ENCODE results near the gene MAST4.

Gene MAST4

DNA sequence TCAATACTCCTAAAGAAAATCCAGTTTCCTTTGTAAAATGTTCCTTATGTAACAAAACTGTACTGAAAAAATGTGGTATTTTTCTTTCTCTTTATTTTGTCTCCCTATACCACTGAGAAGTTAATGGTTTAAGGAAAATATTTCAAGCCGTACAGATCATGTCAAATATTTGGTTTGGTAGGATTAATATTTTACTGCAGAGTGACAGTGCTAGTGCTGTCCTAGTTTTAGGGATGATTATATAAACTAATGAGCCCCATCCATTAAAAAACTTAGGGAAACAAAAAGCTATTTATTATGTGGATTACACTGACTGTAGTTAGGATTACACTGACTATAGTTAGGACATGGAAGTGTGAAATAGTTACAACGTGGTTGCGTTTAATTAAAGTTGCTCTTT lies 391.3 kb downstream of the MAST4 start:
- Histone ChIP-seq H3K4me1 (ENCODE audit: low read length) (no peaks in the 10 kb centered on the region), H3K79me2 (ENCODE audit: low read length) (no peaks in the 10 kb centered on the region), H3F3A (ENCODE audit: insufficient read depth, low read length) (no peaks in the 10 kb centered on the region), H3K36me3 (replicated peaks; ENCODE audit: insufficient read depth, low read length) (no peaks in the 10 kb centered on the region), H3K27ac (ENCODE audit: low read length) (no peak overlapping the region), H3K9me3 (replicated peaks; ENCODE audit: insufficient read depth, low read length) (no peaks in the 10 kb centered on the region), H3K4me3 (ENCODE audit: low read length) (no peak overlapping the region), H4K20me1 (ENCODE audit: insufficient read depth, low read length) (no peaks in the 10 kb centered on the region), H2AFZ (ENCODE audit: low read length) (no peak overlapping the region), H3K9me2 (replicated peaks; ENCODE audit: insufficient read depth, low read length) (no peaks in the 10 kb centered on the region), H3K27me3 (replicated peaks; ENCODE audit: insufficient read depth, low read length) (no peaks in the 10 kb centered on the region), H3K4me2 (ENCODE audit: low read depth, low read length) (no peak overlapping the region), H3K9ac (ENCODE audit: low read length) (no peak overlapping the region)
- TF ChIP-seq EZH2phosphoT487 (IDR thresholded peaks at IDR 0.05; ENCODE audit: low read length) = no peak
- TF ChIP-seq, protein P1, sequence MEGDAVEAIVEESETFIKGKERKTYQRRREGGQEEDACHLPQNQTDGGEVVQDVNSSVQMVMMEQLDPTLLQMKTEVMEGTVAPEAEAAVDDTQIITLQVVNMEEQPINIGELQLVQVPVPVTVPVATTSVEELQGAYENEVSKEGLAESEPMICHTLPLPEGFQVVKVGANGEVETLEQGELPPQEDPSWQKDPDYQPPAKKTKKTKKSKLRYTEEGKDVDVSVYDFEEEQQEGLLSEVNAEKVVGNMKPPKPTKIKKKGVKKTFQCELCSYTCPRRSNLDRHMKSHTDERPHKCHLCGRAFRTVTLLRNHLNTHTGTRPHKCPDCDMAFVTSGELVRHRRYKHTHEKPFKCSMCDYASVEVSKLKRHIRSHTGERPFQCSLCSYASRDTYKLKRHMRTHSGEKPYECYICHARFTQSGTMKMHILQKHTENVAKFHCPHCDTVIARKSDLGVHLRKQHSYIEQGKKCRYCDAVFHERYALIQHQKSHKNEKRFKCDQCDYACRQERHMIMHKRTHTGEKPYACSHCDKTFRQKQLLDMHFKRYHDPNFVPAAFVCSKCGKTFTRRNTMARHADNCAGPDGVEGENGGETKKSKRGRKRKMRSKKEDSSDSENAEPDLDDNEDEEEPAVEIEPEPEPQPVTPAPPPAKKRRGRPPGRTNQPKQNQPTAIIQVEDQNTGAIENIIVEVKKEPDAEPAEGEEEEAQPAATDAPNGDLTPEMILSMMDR (IDR thresholded peaks at IDR 0.05; ENCODE audit: low read length) = no peak
- no peak for TF ChIP-seq EZH2 (optimal IDR thresholded peaks at IDR 0.05; ENCODE audit: low read depth, low read length)
- no peak for DNase-seq

DNA sequence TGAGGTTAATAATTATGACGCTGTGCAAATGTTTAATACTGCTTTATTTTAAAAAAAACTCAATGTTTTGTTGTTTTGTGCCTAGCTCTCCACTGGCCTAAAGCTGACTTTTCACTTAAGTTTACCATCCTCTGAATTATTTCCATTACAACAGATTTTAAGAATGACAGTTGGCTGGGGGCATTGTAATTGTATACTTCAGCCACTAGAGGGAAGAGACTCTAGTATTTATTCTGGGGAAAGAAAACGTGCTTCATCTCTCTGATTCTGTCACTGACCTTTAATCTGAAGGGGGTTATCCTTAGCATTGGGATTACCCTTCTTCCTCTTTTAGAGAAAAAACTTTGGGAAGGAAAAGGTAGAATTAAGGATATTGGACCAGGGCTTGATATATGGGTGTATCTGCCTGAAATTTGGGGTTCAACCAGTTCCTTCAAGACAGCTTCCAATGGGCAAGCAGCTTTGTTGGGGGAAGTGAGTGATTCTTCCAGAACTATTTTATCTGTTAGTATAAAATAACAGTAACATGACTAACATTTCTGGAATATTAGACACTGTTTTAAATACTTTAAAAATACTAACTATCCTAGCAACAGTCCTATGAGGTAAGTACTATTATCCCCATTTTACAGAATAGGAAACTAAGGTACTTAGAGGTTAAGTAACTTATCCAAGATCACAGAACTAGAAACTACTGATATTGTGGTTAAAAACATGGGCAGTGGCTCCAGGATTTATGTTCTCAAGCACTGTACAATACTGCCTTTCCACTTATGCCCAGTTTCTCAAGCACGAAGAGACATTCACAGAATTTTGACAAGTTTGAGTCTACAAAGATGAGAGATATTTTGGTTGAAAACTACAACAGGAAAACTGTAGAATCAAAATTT lies 392.0 kb downstream of the MAST4 start:
- Histone ChIP-seq H3K36me3 (replicated peaks; ENCODE audit: insufficient read depth, low read length) (no peaks in the 10 kb centered on the region), H3K9me3 (replicated peaks; ENCODE audit: insufficient read depth, low read length) (no peaks in the 10 kb centered on the region), H3K4me3 (ENCODE audit: low read length) (no peak overlapping the region), H3K79me2 (ENCODE audit: low read length) (no peaks in the 10 kb centered on the region), H3K27me3 (replicated peaks; ENCODE audit: insufficient read depth, low read length) (no peaks in the 10 kb centered on the region), H3K4me1 (ENCODE audit: low read length) (no peaks in the 10 kb centered on the region), H3K9me2 (replicated peaks; ENCODE audit: insufficient read depth, low read length) (no peaks in the 10 kb centered on the region), H3K9ac (ENCODE audit: low read length) (no peak overlapping the region), H4K20me1 (ENCODE audit: insufficient read depth, low read length) (no peaks in the 10 kb centered on the region), H2AFZ (ENCODE audit: low read length) (no peak overlapping the region), H3F3A (ENCODE audit: insufficient read depth, low read length) (no peaks in the 10 kb centered on the region), H3K27ac (ENCODE audit: low read length) (no peak overlapping the region), H3K4me2 (ENCODE audit: low read depth, low read length) (no peak overlapping the region)
- DNase-seq = peak; percentile 63
- TF ChIP-seq, protein P1 (IDR thresholded peaks at IDR 0.05; ENCODE audit: low read length) = peak; percentile 79
- TF ChIP-seq EZH2phosphoT487 (IDR thresholded peaks at IDR 0.05; ENCODE audit: low read length) = no peak

- no peaks in the 10 kb centered on the region for H3K4me1 ChIP-seq (ENCODE audit: low read length)
- H3K79me2 ChIP-seq (ENCODE audit: low read length) = no peaks in the 10 kb centered on the region
- H3K27ac ChIP-seq (ENCODE audit: low read length) = no peak overlapping the region
- H3K27me3 ChIP-seq (replicated peaks; ENCODE audit: insufficient read depth, low read length) = no peaks in the 10 kb centered on the region
- H3K9ac ChIP-seq (ENCODE audit: low read length) = no peak overlapping the region
- no peaks in the 10 kb centered on the region for H3K36me3 ChIP-seq (replicated peaks; ENCODE audit: insufficient read depth, low read length)
- H3K4me2 ChIP-seq (ENCODE audit: low read depth, low read length) = no peak overlapping the region
- H3K9me2 ChIP-seq (replicated peaks; ENCODE audit: insufficient read depth, low read length) = no peaks in the 10 kb centered on the region
- TF ChIP-seq, protein P1 (IDR thresholded peaks at IDR 0.05; ENCODE audit: low read length) = no peak
- TF ChIP-seq EZH2 (optimal IDR thresholded peaks at IDR 0.05; ENCODE audit: low read depth, low read length) = no peak
- TF ChIP-seq EZH2phosphoT487 (IDR thresholded peaks at IDR 0.05; ENCODE audit: low read length) = no peak
- no peaks in the 10 kb centered on the region for H3F3A ChIP-seq (ENCODE audit: insufficient read depth, low read length)
- H3K4me3 ChIP-seq (ENCODE audit: low read length) = no peak overlapping the region
- H2AFZ ChIP-seq (ENCODE audit: low read length) = no peak overlapping the region
- no peaks in the 10 kb centered on the region for H4K20me1 ChIP-seq (ENCODE audit: insufficient read depth, low read length)
- H3K9me3 ChIP-seq (replicated peaks; ENCODE audit: insufficient read depth, low read length) = no peaks in the 10 kb centered on the region
- no peak for DNase-seq
Measured at GRCh38 chr5:66989286-66989685, 393.1 kb downstream of the MAST4 start.

Data from MM.1S (cell line).